ENCODE measurements around the gene DCTPP1. TPM values are rescaled to one million over a fixed set of nuclear protein-coding genes. Genes with fewer than 3 reads are reported as not detected.

Gene DCTPP1
- total and polyA plus RNA-seq, 9 of the 15 experiments (the other 6 are each of a cell fraction or from before 2014, with no cell fraction given) = 45.0 to 132 (median 80.6) TPM

DNA sequence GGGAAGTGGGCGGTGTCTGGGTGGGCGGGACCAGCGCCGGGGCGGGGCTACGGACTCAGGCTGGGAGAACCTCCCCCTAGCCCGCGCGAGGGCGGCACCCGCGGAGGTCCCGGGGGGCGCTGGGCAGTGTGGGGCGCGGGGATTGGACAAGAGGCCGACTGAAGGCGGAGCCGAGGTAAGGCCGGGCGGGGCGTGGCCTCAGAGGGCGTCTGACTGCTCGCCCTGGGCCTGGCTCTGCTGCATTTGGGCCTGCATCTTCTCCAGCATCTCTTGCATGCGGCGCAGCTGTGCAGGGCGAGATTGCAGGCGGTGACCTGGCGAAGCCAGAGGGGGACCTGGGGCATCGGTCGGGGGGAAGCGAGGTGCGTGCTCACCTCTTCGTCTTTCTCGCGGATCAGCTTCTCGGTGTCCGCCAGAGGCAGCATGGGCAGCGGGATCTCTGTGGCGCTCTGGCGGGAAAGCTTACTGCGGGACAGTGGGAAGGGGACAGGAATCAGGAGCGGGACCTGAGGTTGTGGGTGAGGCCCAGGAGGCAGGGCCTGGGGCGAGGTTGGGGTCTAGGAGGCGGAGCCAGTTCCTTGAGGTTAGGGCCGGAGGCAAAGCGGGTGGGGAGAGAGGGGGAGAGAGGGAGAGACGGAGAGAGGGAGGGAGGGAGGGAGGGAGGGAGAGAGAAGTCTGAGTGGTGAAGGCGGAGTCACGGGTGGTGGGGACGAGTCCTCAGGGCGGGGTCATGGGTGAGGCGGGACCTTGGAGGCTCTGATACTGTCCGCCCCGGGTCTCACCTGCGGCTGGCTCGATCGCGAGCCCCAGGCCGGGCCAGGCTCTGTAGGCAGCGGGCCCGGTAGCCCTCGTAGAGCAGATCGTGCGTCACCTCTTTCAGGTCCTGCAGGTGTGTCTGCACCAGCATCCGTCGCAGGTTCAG, 51.3 kb downstream of the DCTPP1 start (continued):
- TF ChIP-seq TBL1XR1 (IDR thresholded peaks at IDR 0.05; ENCODE audit: low read length in 2 of 2) (no peak; a peak in 1 of 4 replicates), CAMTA2 (CRISPR knock-in tag; conservative IDR thresholded peaks at IDR 0.05) (no peak), ZNF778 (CRISPR knock-in tag; IDR thresholded peaks at IDR 0.05) (no peak), POU5F1 (IDR thresholded peaks at IDR 0.05; ENCODE audit: borderline replicate concordance, low read depth, low read length, partially characterized antibody) (no peak), NUFIP1 (IDR thresholded peaks at IDR 0.05; ENCODE audit: partially characterized antibody) (no peak), TAF15 (IDR thresholded peaks at IDR 0.05; ENCODE audit: low read depth, low read length) (no peak), NCOA1 (IDR thresholded peaks at IDR 0.05; ENCODE audit: low read depth) (0 out of 2 replicates have a peak, but pooled peaks have one; percentile 44), ZNF184 (CRISPR knock-in tag; IDR thresholded peaks at IDR 0.05) (no peak), NFIC (IDR thresholded peaks at IDR 0.05) (peak; percentile 31; the same call in 1 of the 2 replicates), MEF2A (IDR thresholded peaks at IDR 0.05; ENCODE audit: control insufficient read depth, low read depth, low read length) (no peak), TGIF2 (CRISPR knock-in tag; IDR thresholded peaks at IDR 0.05) (no peak), CHCHD3 (CRISPR knock-in tag; IDR thresholded peaks at IDR 0.05) (no peak), PHF21A (IDR thresholded peaks at IDR 0.05; ENCODE audit: borderline replicate concordance, low read depth) (no peak; the same call in 1 of the 2 replicates), CBFA2T3 (IDR thresholded peaks at IDR 0.05) (no peak; the same call in 1 of the 2 replicates), DMBX1 (CRISPR knock-in tag; IDR thresholded peaks at IDR 0.05; ENCODE audit: borderline replicate concordance) (no peak), NFATC3 (IDR thresholded peaks at IDR 0.05) (no peak), BHLHE40 (IDR thresholded peaks at IDR 0.05; ENCODE audit: low read length) (no peak), XRCC3 (IDR thresholded peaks at IDR 0.05) (no peak), KLF10 (CRISPR knock-in tag; IDR thresholded peaks at IDR 0.05) (no peak), RBBP5 (IDR thresholded peaks at IDR 0.05; ENCODE audit: borderline replicate concordance, insufficient read depth, low read length, poor library complexity, severe bottlenecking) (peak; percentile 73), FOXM1 (IDR thresholded peaks at IDR 0.05; ENCODE audit: low read depth) (no peak), FOXM1 (CRISPR knock-in tag; IDR thresholded peaks at IDR 0.05; ENCODE audit: low read depth) (peak; percentile 77; the same call in 1 of the 2 replicates), SMARCE1 (IDR thresholded peaks at IDR 0.05) (no peak), PCBP2 (IDR thresholded peaks at IDR 0.05; ENCODE audit: low read depth, low read length, poor library complexity, severe bottlenecking) (no peak), NR2F6 (CRISPR knock-in tag; IDR thresholded peaks at IDR 0.05) (peak; percentile 74; the same call in 1 of the 2 replicates), ZNF707 (CRISPR knock-in tag; conservative IDR thresholded peaks at IDR 0.05) (no peak), SMAD2 (IDR thresholded peaks at IDR 0.05; ENCODE audit: low read depth, low read length) (no peak)
- TF ChIP-seq, protein P1, sequence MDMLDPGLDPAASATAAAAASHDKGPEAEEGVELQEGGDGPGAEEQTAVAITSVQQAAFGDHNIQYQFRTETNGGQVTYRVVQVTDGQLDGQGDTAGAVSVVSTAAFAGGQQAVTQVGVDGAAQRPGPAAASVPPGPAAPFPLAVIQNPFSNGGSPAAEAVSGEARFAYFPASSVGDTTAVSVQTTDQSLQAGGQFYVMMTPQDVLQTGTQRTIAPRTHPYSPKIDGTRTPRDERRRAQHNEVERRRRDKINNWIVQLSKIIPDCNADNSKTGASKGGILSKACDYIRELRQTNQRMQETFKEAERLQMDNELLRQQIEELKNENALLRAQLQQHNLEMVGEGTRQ (CRISPR knock-in tag; IDR thresholded peaks at IDR 0.05) = no peak
- TF ChIP-seq, protein P2, sequence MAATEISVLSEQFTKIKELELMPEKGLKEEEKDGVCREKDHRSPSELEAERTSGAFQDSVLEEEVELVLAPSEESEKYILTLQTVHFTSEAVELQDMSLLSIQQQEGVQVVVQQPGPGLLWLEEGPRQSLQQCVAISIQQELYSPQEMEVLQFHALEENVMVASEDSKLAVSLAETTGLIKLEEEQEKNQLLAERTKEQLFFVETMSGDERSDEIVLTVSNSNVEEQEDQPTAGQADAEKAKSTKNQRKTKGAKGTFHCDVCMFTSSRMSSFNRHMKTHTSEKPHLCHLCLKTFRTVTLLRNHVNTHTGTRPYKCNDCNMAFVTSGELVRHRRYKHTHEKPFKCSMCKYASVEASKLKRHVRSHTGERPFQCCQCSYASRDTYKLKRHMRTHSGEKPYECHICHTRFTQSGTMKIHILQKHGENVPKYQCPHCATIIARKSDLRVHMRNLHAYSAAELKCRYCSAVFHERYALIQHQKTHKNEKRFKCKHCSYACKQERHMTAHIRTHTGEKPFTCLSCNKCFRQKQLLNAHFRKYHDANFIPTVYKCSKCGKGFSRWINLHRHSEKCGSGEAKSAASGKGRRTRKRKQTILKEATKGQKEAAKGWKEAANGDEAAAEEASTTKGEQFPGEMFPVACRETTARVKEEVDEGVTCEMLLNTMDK (IDR thresholded peaks at IDR 0.05; ENCODE audit: borderline replicate concordance, insufficient read depth, low read depth, low read length, poor library complexity, severe bottlenecking) = no peak

All from K562 (cell line).